GM12801 (cell line): ENCODE measurements around the gene C10orf88.

Experiments used
- TF ChIP-seq, protein P1 (sequence below): IDR thresholded peaks from one replicate; pipeline ENCODE4 v1.5.1; 2011; ENCODE audit warnings: control low read depth; ENCODE audit not compliant: insufficient read length; ENCODE audit errors: extremely low read depth

Gene C10orf88

DNA sequence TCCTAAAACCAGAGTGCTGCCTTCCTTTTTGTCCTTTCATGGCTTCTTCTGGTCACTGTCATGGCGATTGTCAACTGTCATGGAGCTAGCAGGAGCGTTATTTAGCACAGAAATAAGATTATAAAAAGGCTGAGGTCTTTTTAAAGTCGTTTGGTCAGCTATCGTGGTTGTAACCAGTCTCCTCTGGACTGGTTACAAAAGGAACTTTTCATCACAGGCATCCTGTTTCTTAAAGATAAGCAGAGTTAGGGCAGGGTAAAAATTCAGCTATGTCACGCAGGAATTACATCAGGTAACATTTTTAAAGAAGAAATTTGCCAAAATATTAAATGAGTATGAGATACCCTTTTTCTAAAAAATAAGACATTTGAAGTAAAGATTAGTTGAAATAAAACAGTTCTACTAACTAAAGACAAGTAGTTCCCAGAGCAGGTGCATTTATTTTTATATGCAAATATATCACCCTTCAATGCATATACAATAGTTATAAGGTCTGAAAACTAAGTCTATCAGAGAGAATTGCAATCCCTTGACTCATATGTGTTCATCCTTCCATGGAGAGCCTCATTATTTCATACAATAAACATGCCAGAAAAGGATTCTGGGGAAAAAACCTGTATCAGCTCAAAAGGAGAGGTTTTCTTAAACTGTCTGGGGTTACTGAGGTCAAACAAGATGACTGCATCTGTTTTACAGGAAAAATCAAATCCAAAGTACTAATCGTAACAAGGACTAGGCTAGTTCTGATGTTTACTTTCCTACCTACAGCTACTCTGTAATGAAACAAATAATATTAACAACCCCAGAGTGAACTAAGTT lies 22.7 kb downstream of the C10orf88 start:
- TF ChIP-seq, protein P1, sequence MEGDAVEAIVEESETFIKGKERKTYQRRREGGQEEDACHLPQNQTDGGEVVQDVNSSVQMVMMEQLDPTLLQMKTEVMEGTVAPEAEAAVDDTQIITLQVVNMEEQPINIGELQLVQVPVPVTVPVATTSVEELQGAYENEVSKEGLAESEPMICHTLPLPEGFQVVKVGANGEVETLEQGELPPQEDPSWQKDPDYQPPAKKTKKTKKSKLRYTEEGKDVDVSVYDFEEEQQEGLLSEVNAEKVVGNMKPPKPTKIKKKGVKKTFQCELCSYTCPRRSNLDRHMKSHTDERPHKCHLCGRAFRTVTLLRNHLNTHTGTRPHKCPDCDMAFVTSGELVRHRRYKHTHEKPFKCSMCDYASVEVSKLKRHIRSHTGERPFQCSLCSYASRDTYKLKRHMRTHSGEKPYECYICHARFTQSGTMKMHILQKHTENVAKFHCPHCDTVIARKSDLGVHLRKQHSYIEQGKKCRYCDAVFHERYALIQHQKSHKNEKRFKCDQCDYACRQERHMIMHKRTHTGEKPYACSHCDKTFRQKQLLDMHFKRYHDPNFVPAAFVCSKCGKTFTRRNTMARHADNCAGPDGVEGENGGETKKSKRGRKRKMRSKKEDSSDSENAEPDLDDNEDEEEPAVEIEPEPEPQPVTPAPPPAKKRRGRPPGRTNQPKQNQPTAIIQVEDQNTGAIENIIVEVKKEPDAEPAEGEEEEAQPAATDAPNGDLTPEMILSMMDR, result no peak

DNA sequence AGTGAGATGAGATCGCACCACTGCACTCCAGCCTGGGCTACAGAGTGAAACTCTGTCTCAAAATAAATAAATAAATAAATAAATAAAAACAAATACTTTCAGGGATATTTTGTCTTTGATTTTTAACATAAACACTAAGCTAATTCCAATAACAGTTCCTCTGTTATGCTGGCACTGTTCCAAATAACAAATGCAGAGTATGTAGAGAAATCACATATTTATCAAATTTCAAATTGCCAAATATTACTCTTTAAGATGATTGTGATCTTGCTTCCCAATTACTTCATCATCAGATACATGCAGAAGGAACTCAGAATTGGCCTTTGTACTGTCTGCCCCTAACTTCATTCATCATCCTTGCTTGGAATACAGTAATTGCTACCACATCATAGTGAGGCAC lies 23.9 kb downstream of the C10orf88 start:
- TF ChIP-seq, protein P1, result no peak

DNA sequence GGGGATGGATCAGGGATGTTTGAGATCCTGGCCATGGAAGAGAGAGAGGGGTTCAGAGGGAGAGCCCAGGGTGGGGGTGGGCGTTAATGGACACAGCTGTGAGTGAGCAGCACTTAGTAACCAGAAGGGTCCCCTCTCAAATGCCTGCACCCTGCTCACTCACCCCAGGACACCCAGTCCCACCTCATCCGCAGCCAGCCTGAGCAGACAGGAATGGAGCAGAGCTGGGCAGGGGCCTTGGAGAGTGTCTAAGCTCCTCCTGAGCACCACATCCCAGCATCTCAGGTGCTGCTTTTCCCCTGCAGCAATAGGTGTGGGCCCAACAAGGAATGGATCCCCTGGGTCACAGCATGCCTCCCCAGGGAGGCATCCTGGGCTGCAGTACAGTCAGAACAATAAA lies 38.3 kb downstream of the C10orf88 start:
- TF ChIP-seq, protein P1, result no peak

DNA sequence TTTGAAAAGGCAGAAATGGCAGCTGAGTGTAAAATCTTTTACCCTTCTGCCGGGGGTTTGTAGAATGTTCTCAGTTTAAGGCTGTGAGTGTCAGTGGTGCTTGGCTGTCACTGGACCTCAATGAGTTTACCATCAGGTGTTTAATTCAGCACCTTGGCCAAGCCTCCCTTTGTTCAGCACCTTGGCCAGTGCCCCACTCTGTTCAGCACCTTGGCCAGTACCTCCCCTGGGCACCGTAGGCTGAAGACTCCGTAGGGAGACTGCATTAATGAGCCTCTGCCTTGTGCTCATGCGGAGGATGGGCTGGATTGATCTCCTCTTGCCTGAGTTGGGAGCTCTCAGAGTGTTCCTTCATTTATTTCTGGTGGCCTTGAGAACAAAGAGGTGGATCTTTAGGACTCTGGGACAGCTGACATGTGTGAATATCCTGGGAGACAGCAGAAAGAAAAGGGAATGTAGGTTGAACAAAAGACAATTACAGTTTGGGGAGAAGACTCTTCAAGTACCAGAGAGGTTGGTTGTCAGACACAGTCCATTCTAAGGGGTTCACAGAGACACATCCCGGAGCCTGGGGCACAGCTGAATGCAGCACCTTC lies 42.0 kb downstream of the C10orf88 start:
- TF ChIP-seq, protein P1, result no peak

DNA sequence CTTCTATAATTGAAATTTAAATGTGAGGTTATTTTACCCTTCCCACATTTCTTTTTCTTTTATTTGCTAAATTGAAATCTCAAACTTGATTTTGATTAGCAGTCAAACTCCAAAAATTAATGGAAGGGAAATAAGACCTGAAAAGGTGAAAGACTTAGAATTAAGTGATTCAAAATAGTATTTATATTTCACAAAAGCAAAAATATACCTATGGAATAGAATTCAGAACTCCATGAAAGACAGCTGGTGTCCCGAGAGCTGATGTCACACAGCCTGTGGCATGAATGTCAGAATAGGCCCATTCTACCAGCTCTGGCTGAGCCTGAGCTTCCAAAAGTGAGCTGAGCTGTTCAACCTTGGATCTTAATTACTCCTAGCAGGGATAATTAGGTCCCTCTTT lies 43.7 kb downstream of the C10orf88 start, which contains the start of gene FAM24A:
Gene FAM24A (plus strand): TSS at position 301 of the 400 bp plus-strand sequence. CDS start 1,025 bp downstream, outside the sequence.
- TF ChIP-seq, protein P1, result no peak

DNA sequence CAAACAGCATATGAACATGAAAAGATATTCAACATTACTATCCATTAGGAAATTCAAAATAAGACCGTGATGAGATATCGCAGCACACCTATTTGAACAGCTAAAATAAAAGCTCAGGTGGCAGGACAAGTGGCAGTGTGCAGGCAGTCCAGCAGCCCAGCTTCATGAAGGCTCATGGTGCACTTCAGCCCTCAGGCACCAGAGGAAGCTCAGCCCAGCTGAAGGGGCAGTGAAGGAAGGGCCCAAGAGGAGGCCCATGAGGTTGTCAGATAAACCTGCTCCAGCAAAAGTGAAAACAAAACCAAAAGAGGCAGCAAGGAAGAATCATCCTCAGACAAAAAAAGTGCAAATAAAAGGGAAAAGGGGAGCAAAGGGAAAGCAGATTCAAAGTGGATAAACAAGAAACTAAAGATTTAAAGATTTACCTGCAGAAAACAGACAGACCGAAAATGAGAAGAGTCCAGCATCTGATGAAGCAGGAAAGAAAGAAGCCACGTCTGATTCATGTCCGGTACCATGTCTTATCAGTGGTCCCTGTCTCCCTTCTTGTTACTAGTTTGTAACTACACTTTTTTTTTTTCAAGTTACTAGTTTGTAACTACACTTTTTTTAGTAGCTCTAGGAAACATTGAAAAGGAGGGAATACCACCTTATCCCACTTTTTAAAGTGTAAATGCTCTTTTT lies 59.6 kb downstream of the C10orf88 start:
- TF ChIP-seq, protein P1, result no peak

DNA sequence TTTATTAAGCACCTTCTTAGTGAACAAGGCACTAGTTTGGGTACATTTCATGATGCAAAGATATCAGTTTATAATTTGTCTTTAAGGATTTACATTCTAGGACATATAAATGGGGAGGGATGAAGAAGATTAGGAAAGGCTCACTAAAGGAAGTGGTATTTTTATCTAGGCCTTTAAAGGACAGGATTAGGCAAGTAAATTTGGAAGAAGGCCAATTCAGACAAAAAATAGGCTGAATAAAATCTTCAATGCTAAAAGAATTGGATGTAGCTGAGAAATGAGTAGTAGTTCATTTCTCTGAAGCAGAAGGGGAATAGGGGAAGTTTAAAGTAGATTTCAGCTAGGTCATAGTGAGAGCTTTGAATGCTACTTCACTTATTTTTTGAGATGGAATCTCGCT lies 69.9 kb downstream of the C10orf88 start:
- TF ChIP-seq, protein P1, result no peak
